GM12865 (cell line): ENCODE results near the gene TMC1.

Source experiments
- DNase-seq: peaks from one replicate; pipeline ENCODE4 v3.0.0; 2010; ENCODE audit warnings: low read depth
- H3K4me3 ChIP-seq: 2 replicates; pipeline ENCODE4 v1.5.1; 2011; ENCODE audit warnings: mild to moderate bottlenecking, low read depth, low read length, control low read depth
- TF ChIP-seq, protein P1 (sequence below): IDR thresholded peaks from 2 replicates; pipeline ENCODE4 v1.5.1; 2011; ENCODE audit warnings: low read length, control low read depth, low read depth, inconsistent platforms; ENCODE audit not compliant: insufficient read depth; ENCODE audit errors: missing control alignments

The TMC1 gene

GRCh38 chr9:72773570-72773969 lies 252.2 kb downstream of the TMC1 start:
- peak; percentile 36 for DNase-seq
- TF ChIP-seq, protein P1, sequence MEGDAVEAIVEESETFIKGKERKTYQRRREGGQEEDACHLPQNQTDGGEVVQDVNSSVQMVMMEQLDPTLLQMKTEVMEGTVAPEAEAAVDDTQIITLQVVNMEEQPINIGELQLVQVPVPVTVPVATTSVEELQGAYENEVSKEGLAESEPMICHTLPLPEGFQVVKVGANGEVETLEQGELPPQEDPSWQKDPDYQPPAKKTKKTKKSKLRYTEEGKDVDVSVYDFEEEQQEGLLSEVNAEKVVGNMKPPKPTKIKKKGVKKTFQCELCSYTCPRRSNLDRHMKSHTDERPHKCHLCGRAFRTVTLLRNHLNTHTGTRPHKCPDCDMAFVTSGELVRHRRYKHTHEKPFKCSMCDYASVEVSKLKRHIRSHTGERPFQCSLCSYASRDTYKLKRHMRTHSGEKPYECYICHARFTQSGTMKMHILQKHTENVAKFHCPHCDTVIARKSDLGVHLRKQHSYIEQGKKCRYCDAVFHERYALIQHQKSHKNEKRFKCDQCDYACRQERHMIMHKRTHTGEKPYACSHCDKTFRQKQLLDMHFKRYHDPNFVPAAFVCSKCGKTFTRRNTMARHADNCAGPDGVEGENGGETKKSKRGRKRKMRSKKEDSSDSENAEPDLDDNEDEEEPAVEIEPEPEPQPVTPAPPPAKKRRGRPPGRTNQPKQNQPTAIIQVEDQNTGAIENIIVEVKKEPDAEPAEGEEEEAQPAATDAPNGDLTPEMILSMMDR: no peak
- H3K4me3 ChIP-seq: no peak overlapping the region

DNA sequence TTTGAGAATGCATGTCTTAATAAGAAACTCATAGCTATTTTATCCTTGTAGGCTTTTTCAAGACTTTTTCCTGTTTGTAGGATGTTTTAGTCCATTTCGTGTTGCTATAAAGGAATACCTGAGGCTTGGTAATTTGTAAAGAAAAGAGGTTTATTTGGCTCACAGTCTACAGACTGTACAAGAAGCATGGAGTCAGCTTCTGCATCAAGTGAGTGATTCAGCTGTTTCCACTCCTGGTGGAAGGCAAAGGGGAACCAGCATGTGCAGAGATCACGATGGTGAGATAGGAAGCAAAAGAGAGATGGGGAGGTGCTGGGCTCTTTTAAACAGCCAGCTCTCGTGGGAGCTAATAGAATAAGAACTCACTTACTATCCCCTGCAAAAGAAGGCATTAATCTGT lies 254.2 kb downstream of the TMC1 start:
- no peak for DNase-seq
- H3K4me3 ChIP-seq: no peak overlapping the region
- TF ChIP-seq, protein P1: no peak

DNA sequence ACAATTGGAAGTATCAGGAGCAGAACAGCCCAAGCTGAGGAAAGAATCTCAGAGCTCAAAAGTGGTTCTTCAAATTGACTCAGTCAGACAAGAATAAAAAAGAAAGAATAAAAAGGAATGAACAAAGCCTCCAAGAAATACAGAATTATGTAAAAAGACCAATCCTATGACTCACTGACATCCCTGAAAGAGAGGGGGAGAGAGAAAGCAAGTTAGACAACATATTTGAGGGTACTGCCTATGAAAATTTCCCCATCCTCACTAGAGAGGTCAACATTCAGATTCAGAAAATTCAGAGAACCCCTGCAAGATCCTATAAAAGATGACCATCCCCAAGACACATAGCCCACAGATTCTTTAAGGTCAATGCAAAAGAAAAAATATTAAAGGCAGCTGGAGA lies 258.2 kb downstream of the TMC1 start:
- TF ChIP-seq, protein P1: no peak
- no peak overlapping the region for H3K4me3 ChIP-seq
- no peak for DNase-seq

DNA sequence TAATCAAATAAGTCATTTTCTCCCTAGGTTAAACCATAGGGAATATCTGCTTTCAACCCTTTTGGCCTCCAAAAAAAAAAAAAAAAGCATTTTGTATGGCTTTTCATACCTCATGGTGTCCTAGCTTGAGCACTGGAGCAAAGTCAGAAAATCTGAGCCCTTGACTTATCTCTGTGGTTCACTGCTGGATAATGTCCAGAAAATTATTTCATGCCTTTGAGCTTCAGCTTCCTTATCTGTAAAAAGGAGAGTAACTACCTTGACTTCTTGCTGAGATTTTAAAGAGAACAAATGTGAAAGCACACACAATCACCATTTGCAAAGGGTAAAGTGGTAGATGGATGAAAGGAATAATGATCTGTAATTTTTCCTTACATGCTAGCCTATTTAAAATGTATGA lies 265.5 kb downstream of the TMC1 start:
- no peak for DNase-seq
- TF ChIP-seq, protein P1: no peak
- no peak overlapping the region for H3K4me3 ChIP-seq

GRCh38 chr9:72788966-72789735 lies 267.7 kb downstream of the TMC1 start:
- H3K4me3 ChIP-seq: no peak overlapping the region
- DNase-seq: no peak
- TF ChIP-seq, protein P1: no peak

- no peak overlapping the region for H3K4me3 ChIP-seq
- no peak for DNase-seq
- TF ChIP-seq, protein P1: no peak
Observed at GRCh38 chr9:72789885-72790284, 268.5 kb downstream of the TMC1 start.

DNA sequence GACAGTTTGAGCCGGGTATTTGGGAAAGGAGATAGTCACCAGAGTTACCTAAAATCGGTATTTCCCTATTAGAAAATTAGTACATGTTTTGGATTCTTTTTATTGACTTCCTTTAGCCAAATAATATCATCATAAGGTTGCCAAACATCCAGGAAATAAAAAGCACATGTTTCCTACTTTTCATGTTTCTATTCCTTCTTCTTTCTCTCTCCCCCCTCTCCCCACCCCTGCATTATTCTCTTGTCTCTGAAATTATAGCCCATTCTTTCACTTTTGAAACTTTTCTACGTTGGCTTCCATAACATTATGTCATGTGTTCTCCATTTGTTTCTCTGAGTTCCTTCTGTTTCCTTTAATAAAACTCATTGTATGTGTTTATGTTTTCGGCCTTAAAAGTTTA lies 269.6 kb downstream of the TMC1 start:
- TF ChIP-seq, protein P1: no peak
- H3K4me3 ChIP-seq: no peak overlapping the region
- no peak for DNase-seq
